ENCODE measurements around the gene KCNJ2.

GRCh38 chr17:70208825-70209555 is 39.7 kb downstream of the KCNJ2 start:
- TF ChIP-seq CTCF (IDR thresholded peaks at IDR 0.05; ENCODE audit: insufficient read depth, low read length, poor library complexity, severe bottlenecking), result no peak
- TF ChIP-seq EZH2phosphoT487 (conservative IDR thresholded peaks at IDR 0.05; ENCODE audit: low read length), result no peak

Data from SU-DHL-6 (cell line).